GM18873 (cell line): Measurements from ENCODE around the gene SSH3.
A peak's percentile ranks its signal among the peaks of the same experiment; 100 is the strongest.

Experiments used
- ATAC-seq: cut with Tn5 transposase; IDR thresholded peaks from one replicate; pipeline ENCODE4 v1.9.1; 2021; ENCODE audit warnings: mild to moderate bottlenecking, moderate library complexity, moderate number of reproducible peaks; ENCODE audit not compliant: unreplicated experiment, low FRiP score

The SSH3 gene

DNA sequence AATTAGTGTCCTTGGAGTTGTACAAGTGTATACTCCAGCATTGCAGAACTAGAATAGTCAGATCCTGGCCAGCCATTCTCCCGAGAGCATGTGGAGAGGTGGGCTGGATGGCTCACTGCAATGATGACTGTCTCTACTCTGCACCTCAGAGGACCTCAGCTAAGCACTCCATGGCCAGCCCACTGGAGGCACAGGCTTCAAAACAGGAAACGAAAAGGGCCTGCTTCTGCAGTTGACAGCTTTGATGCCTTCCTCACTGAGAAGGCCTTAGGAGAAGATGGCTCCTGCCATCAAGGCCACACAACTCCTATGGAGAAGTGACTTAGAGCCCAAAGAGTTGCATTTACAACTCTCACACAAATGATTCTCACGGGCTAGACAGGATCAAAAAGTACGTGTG, 40.9 kb downstream of the SSH3 start:
- no peak for ATAC-seq

- ATAC-seq, result no peak
These were observed 42.1 kb downstream of the SSH3 start for GRCh38 chr11:67345247-67345919.

DNA sequence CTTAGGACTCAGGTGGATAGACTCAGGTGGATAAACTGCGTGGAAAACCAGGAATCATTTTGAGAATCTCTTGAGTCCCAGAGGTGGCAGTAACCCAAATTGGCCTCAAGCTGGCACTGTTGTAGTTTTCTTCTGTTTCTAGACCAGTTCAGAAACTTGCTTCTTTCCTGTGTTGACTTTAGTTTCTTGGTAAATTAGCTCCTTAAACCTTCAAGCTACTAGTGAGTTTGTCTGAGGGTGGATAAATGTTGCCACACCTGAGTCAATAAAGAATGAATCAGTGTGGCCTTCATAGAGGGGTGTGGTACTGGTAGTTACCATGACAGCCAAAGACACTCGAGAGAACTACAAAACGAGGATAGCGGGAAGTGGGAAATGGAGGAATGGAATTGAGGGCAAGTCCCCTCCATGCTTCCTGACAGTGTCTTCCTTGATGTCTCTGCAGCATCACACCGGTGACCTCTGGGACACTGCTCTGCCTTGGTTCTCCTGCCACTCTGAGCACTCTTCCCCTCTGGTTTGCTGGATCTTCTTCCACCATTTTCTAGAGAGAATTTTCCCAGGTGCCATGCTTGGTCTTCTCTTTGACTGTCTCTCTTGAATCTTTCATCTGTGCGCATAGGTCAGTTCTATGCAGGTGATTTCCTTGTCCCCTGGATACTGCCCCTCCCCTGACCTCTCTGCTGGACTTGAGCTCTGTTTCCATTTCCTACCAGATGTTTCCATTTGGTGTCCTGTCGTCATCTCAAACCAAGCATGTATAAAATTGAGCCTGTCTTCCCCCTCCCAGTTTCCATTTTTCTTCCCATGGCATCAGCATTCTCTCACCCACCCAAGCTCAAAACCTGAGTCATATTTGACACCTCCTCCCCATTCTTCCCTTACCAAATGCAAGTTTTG, 42.8 kb downstream of the SSH3 start:
- no peak for ATAC-seq

DNA sequence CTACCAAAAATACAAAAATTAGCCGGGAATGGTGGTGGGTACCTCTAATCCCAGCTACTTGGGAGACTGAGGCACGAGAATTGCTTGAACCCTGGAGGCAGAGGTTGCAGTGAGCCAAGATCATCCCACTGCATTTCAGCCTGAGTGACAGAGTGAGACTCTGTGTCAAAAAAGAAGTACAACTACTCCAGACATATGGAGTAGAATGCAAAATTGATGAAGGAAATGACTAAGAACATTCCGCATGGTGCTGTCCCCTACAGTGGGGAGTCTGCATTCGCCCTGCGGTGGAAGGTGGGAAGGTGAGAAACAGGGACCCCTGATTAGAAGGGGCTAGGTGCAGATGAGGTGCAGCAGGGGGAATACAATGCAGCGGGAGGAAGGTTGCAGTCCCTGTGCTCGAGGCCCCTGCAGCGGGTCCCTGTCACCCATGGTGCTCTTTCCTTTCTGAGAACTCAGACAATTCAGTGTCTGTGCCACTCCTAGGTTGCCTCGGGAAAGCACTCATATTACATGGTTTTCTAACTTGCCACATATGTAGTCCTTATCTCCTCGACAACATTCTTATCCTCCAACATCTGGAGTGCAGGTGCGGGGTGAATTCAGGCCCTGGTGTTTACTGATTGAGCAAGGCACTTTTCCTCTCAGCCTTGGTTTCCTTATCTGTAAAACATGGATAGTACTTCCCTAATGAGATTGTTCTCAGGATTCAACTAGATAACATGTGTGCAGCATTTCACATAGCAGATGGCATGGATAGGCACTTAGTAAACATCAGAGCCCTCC, 44.8 kb downstream of the SSH3 start:
- ATAC-seq, result no peak

GRCh38 chr11:67349036-67349435, 45.7 kb downstream of the SSH3 start:
- no peak for ATAC-seq

- ATAC-seq, result no peak
These were observed 46.1 kb downstream of the SSH3 start for GRCh38 chr11:67349457-67349856.

DNA sequence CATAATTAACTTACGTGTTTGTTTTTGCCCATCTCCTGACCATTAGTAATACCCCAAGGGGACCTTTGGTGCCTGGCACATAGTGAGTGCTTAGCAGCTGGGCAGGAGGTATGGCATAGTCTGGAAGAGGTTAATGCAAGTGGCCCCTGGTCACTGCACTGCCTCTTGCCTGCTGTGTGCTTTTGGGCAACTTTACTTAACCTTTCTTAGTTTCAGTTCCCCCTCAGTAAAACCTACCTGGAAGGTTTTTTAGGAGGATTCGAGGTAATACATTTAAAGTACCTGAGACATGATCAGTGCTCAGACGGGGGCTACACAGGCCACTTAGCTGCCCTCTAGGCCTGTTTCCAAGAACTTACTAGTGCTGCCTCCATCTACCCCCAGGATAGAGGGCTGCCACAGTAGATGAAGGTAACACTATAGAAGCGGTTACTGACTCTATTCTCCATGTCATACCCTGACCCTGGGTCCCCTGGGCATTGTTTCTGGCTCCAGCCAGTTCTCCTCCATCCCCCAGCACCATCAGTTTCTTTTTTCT, 46.7 kb downstream of the SSH3 start:
- no peak for ATAC-seq

DNA sequence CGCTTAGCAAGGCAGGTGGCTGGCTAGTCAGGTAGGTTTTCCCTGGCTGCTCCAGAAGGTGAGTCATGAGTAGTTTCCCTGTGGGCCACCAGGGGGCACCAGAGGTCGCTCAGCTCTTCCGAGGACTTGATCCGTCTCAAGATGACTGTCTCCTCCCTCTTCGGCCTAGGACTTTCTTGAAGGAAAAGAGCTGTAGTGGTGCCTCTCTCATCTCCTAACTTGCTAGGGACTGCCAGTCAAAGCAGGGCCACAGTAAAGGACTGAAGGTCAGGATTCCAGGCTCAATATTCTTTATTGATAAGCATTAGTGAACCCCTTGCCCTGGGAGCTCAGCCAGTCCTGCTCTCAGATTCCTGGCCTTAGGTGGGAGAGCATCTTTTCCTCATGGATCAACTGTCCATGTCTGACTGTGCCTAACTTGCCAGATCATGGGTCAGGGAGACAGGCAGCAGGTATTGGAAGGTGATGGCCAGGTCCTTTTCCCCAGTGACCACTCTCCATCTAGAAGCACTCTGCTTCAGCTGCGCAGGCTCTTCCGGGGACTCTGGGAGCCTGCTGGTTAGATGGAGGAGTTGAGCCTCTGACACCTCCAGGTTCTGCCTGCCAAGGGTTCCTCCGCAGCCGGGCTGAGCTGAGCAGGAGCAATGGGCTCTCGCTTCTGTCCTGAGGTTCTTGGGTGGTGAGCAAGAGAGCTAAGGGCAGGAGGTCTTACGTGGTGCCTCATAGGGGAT, 48.1 kb downstream of the SSH3 start:
- ATAC-seq, result no peak

- peak; percentile 1 for ATAC-seq
These were observed 49.4 kb downstream of the SSH3 start for GRCh38 chr11:67352546-67353316.

DNA sequence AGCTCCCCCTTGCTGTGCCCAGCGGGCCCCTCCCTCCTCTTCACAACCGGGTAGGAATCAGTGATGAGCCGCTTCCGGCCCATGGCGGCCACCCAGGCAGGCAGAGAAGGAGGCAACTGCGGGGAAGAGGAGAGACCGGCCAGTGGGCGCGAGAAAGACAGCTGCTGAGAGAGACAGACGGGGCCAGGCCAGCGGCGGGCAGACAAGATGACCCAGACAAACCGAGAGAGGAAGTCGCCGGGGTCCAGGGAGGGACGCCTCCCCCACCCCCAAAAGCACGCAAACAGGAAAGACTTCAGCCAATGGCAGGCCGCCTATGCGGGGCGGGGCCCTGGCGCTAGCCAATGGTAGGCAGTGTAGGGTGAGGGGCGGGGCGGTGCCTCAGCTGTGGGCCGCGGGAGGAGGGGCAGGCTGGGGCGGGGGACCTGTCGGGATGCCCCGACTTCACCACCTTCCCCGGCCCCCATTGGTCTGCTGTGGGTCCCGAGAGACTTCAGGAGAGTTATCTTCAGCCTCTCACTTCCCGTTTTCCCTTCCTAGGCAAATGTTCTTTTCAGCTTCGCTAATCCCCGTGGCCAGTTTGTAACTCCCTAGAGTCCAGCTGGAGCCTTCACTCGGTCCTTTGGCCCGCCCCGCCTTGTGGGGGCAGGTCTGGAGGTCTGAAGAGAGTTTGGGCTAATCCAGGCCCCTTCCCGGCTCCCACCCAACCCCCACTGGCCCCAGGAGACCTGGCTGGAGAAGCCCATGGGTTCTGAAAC, 50.2 kb downstream of the SSH3 start, which contains the start of gene POLD4:
Gene POLD4 (minus strand): TSS at position 230 of the 758 bp plus-strand sequence. CDS start 147 bp downstream, at position 83.
- peak; percentile 73 for ATAC-seq

DNA sequence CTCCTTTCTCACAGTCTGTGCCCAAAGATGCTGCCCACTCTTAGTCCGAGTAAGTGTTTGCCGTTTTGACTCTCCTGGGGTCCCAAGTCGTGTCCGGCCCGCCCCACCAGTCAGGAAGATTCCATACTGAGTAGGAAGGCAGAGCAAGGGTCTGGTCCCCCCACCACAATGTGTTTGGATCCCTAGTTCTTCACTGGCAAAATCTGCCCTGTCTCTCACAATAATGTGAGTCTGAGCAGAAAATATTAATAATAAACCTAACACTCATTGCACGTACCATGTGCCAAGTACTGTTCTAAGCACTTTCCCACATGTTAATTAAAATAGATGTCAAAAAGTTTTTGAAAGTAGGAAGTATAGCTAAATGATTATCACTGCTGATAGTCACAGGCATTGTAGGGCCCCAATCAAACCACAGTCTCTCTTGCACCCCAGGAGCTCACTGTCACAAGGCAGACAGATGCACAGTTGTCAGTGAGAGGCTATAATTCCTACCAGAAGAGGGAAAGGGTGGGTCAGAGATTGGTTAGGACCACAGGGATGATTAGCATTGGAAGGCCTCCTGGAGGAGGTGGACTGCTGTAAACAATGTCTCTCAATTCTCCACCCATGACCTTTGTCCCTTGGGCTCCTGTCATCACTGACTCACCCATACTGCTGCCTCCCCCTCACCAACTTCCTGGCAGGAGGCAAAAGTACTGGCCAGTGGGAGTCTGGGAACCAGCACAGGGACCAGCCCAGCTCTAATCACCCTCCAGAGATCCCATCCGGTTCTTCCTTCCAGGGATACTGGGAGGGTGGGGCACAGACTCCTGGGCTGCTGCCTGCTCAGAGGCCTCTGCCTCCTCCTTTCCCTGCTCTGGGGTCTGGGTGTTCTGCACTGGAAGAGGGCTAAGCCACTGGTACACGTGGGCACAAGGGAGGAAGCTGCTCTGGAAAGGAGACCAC, 51.0 kb downstream of the SSH3 start:
- ATAC-seq, result no peak

- ATAC-seq, result no peak
These were observed 51.9 kb downstream of the SSH3 start for GRCh38 chr11:67355023-67355793.

DNA sequence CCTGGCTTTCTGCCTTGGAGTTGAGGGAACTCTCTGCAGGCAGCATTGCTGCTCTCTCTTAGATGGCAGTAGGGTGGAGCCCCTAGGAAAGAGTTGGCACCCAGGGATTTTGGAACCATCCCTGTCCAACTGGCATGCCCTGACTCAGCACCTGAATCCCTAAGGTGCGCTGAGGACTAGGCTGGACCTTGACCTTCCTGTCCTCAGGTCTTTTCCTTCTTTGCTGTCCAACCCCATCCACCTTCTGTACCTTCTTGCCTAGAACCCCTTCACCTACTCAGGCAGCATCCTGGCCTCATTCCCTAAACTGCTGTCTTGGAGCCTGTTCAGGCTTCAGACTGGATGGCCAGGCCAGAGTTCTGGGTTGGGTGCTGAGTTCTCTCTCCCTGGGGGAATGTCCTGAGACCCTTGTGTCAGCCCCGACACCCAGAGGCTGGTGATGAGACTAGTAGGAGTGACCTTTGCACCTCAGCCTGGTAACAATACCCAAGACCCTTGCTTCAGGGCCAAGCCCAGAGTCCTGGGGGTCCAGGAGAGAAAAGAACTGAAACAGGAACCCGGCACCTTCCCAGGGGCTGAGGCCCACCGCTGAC, 52.6 kb downstream of the SSH3 start:
- ATAC-seq, result no peak

DNA sequence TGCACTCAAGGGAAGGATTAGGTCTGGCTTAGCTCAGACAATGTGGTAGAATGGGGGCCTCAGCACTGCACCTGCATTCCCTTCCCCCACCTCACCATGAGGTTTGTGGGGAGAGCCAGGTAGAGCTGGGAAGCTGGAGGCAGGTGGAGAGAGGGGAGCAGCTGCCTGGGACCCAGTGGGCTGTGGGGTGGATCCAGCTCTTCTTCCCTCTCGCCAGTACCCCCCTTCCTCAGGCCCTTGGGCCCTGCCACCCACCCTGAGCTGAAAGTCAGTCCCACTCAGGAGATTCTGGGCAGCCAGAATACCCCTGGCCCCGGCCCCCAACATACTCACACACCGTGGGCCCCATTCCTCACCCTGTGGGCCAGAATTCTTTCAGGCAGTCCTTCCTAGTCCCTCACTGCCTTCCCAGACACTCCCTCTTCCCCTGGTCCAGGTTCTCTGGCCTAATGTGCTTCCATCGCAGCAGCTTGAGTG, 53.1 kb downstream of the SSH3 start:
- no peak for ATAC-seq

- ATAC-seq, result no peak
These were observed 53.7 kb downstream of the SSH3 start for GRCh38 chr11:67356864-67357561.
